Smooth muscle cell (in vitro differentiated cells): Measurements from ENCODE around the gene FZD10. TPM values are rescaled to one million over a fixed set of nuclear protein-coding genes. Genes with fewer than 3 reads are reported as not detected.

ENCODE experiments used
- DNase-seq: peaks from one replicate; lab custom pipeline; 2025; ENCODE audit not compliant: unreplicated experiment; lab: John Stamatoyannopoulos, UW
- H2AFZ ChIP-seq: fragments of 200-600 bp; sonication (generic); 2 replicates; pipeline ENCODE4 v1.6.0; 2016; ENCODE audit warnings: antibody characterized with exemption, low read depth, mild to moderate bottlenecking
- H3F3A ChIP-seq: fragments of 200-600 bp; sonication (generic); 2 replicates; pipeline ENCODE4 v1.6.0; 2017; ENCODE audit warnings: antibody characterized with exemption, low read depth
- H3K27ac ChIP-seq: fragments of 200-600 bp; sonication (generic); 2 replicates; pipeline ENCODE4 v1.5.1; 2016; ENCODE audit warnings: low read depth, mild to moderate bottlenecking
- H3K27me3 ChIP-seq: fragments of 200-600 bp; sonication (generic); 2 replicates; pipeline ENCODE4 v1.6.1; 2016; ENCODE audit warnings: low read depth, mild to moderate bottlenecking
- H3K36me3 ChIP-seq: fragments of 200-600 bp; sonication (generic); 2 replicates; pipeline ENCODE4 v1.5.1; 2016; ENCODE audit warnings: low read depth
- H3K4me1 ChIP-seq: fragments of 200-600 bp; sonication (generic); 2 replicates; pipeline ENCODE4 v1.5.1; 2016; ENCODE audit warnings: low read depth
- H3K4me2 ChIP-seq: fragments of 200-600 bp; sonication (generic); 2 replicates; pipeline ENCODE4 v1.6.0; 2016; ENCODE audit warnings: mild to moderate bottlenecking
- H3K4me3 ChIP-seq: fragments of 200-600 bp; sonication (generic); 2 replicates; pipeline ENCODE4 v1.5.1; 2016; ENCODE audit warnings: mild to moderate bottlenecking
- H3K79me2 ChIP-seq: fragments of 200-600 bp; sonication (generic); 2 replicates; pipeline ENCODE4 v1.6.0; 2016; ENCODE audit warnings: low read depth, mild to moderate bottlenecking
- H3K9ac ChIP-seq: fragments of 200-600 bp; sonication (generic); 2 replicates; pipeline ENCODE4 v1.6.0; 2016; ENCODE audit warnings: low read depth
- H3K9me3 ChIP-seq: fragments of 200-600 bp; sonication (generic); replicated peaks from 2 replicates; pipeline ENCODE4 v1.5.1; 2016; ENCODE audit warnings: low read depth
- H4K20me1 ChIP-seq: fragments of 200-600 bp; sonication (generic); 2 replicates; pipeline ENCODE4 v1.6.0; 2016; ENCODE audit warnings: low read depth
- CTCF ChIP-seq: fragments of 200-600 bp; sonication (generic); IDR thresholded peaks from 2 replicates; pipeline ENCODE4 v1.5.1; 2017; ENCODE audit warnings: borderline replicate concordance, mild to moderate bottlenecking, antibody characterized with exemption; ENCODE audit not compliant: insufficient read depth, poor library complexity, severe bottlenecking
- WGBS: methylation state at CpG from one replicate; pipeline ENCODE4 v1.1.7; 2016; ENCODE audit warnings: low lambda C conversion rate; 5-methylcytosine and 5-hydroxymethylcytosine counted together
- polyA plus RNA-seq: library from polyadenylated mRNA; unstranded; fragments of >200 nt; fragmentation: Nextera tagmentation; extraction: Ambion mirVana; gene quantifications from 2 replicates; pipeline ENCODE4 v1.2.1, GENCODE V29; 2016
- total RNA-seq: library from RNA; depleted of rRNA; stranded (reverse); fragments of >200 nt; gene quantifications from 2 replicates; pipeline ENCODE4 v1.2.3, GENCODE V29; 2014

Gene FZD10
- total and polyA plus RNA-seq, 2 experiments from 2014 or later = 1.7 to 1.9 TPM

- no peaks in the 10 kb centered on the region for H3K9me3 ChIP-seq
- H3K27ac ChIP-seq = no peak overlapping the region
- no peak for DNase-seq
- H3K79me2 ChIP-seq = no peaks in the 10 kb centered on the region
- 80% methylated on average over 6 of the region's 6 CpGs for WGBS
- H3K4me1 ChIP-seq = no peaks in the 10 kb centered on the region
- H3F3A ChIP-seq = no peaks in the 10 kb centered on the region
- no peak overlapping the region for H2AFZ ChIP-seq
- no peak for TF ChIP-seq CTCF
- no peak overlapping the region for H3K4me3 ChIP-seq
- H3K27me3 ChIP-seq = no peaks in the 10 kb centered on the region
- H4K20me1 ChIP-seq = no peaks in the 10 kb centered on the region
- no peaks in the 10 kb centered on the region for H3K36me3 ChIP-seq
- no peak overlapping the region for H3K9ac ChIP-seq
- H3K4me2 ChIP-seq = no peak overlapping the region
Measured at GRCh38 chr12:130205495-130205894, 43.2 kb downstream of the FZD10 start.

DNA sequence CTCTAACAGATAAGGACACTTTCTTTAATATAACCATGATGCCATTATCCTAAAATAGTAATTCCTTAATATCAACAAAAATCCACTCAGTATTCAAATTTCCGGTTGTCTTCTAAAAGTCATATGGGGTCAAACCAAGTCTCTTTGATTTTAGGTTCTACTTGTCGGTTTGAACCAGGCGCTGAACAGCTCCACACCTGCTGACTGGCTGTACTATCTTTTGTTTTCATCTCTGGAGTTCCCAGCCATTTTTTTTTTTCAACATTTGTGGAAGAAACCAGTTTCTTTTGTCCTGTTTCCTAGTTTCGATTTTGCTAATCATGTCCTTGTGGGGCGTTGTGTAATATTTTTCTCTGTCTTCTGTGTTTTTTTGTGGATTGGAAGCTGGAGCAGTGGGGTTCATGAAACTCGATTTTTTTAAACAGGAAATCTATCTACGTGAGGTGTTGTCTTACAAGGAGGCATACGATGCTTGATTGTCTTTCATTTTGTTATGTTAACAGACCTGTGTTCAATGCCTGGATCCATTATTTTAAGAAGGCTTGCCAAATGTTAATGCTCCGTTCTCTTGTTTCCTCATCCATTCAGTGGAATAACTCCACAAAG is 50.2 kb downstream of the FZD10 start:
- H3K9ac ChIP-seq = no peak overlapping the region
- H4K20me1 ChIP-seq = no peaks in the 10 kb centered on the region
- H3K4me1 ChIP-seq = no peaks in the 10 kb centered on the region
- no peak overlapping the region for H3K27ac ChIP-seq
- no peak overlapping the region for H2AFZ ChIP-seq
- no peak overlapping the region for H3K4me3 ChIP-seq
- no peak overlapping the region for H3K4me2 ChIP-seq
- no peaks in the 10 kb centered on the region for H3K36me3 ChIP-seq
- H3K27me3 ChIP-seq = no peaks in the 10 kb centered on the region
- 72% methylated on average over 9 of the region's 9 CpGs for WGBS
- H3K9me3 ChIP-seq = no peaks in the 10 kb centered on the region
- no peak for TF ChIP-seq CTCF
- no peak for DNase-seq
- no peaks in the 10 kb centered on the region for H3K79me2 ChIP-seq
- no peaks in the 10 kb centered on the region for H3F3A ChIP-seq

DNA sequence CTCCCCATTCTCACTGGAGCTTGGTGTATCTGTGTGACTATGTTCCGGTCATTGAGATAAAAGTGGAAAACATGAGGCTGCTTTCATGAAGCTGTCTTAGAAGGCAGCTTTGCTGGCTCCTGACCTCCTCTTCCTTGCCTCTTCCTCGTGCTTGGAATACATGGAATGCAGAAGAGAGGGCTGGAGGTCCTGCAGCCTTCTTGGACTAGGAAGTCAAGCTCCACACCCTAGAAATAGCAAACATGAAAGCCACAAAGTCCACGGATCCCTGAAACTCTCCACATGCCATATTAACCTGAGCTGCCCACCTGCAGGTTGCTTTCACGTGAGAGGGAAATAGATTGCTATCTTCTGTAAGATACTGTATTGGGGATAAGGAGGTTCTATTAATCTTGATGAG is 51.0 kb downstream of the FZD10 start:
- Histone ChIP-seq H3K9me3 (no peaks in the 10 kb centered on the region), H3K27me3 (no peaks in the 10 kb centered on the region), H3K36me3 (no peaks in the 10 kb centered on the region), H3K4me2 (no peak overlapping the region), H4K20me1 (no peaks in the 10 kb centered on the region), H3K9ac (no peak overlapping the region), H3F3A (no peaks in the 10 kb centered on the region), H2AFZ (no peak overlapping the region), H3K4me3 (no peak overlapping the region), H3K27ac (no peak overlapping the region), H3K79me2 (no peaks in the 10 kb centered on the region), H3K4me1 (no peaks in the 10 kb centered on the region)
- TF ChIP-seq CTCF = no peak
- WGBS = 84% methylated on average over 4 of the region's 4 CpGs
- no peak for DNase-seq
